Smooth muscle cell (in vitro differentiated cells): ENCODE results near the gene SLC16A1. TPM values are rescaled to one million over a fixed set of nuclear protein-coding genes. Genes with fewer than 3 reads are reported as not detected.
A peak's percentile ranks its signal among the peaks of the same experiment; 100 is the strongest.

ENCODE experiments used
- DNase-seq: peaks from one replicate; lab custom pipeline; 2025; ENCODE audit not compliant: unreplicated experiment; lab: John Stamatoyannopoulos, UW
- H2AFZ ChIP-seq: fragments of 200-600 bp; sonication (generic); 2 replicates; pipeline ENCODE4 v1.6.0; 2016; ENCODE audit warnings: antibody characterized with exemption, low read depth, mild to moderate bottlenecking
- H3F3A ChIP-seq: fragments of 200-600 bp; sonication (generic); 2 replicates; pipeline ENCODE4 v1.6.0; 2017; ENCODE audit warnings: antibody characterized with exemption, low read depth
- H3K27ac ChIP-seq: fragments of 200-600 bp; sonication (generic); 2 replicates; pipeline ENCODE4 v1.5.1; 2016; ENCODE audit warnings: low read depth, mild to moderate bottlenecking
- H3K27me3 ChIP-seq: fragments of 200-600 bp; sonication (generic); 2 replicates; pipeline ENCODE4 v1.6.1; 2016; ENCODE audit warnings: low read depth, mild to moderate bottlenecking
- H3K36me3 ChIP-seq: fragments of 200-600 bp; sonication (generic); 2 replicates; pipeline ENCODE4 v1.5.1; 2016; ENCODE audit warnings: low read depth
- H3K4me1 ChIP-seq: fragments of 200-600 bp; sonication (generic); 2 replicates; pipeline ENCODE4 v1.5.1; 2016; ENCODE audit warnings: low read depth
- H3K4me2 ChIP-seq: fragments of 200-600 bp; sonication (generic); 2 replicates; pipeline ENCODE4 v1.6.0; 2016; ENCODE audit warnings: mild to moderate bottlenecking
- H3K4me3 ChIP-seq: fragments of 200-600 bp; sonication (generic); 2 replicates; pipeline ENCODE4 v1.5.1; 2016; ENCODE audit warnings: mild to moderate bottlenecking
- H3K79me2 ChIP-seq: fragments of 200-600 bp; sonication (generic); 2 replicates; pipeline ENCODE4 v1.6.0; 2016; ENCODE audit warnings: low read depth, mild to moderate bottlenecking
- H3K9ac ChIP-seq: fragments of 200-600 bp; sonication (generic); 2 replicates; pipeline ENCODE4 v1.6.0; 2016; ENCODE audit warnings: low read depth
- H3K9me3 ChIP-seq: fragments of 200-600 bp; sonication (generic); replicated peaks from 2 replicates; pipeline ENCODE4 v1.5.1; 2016; ENCODE audit warnings: low read depth
- H4K20me1 ChIP-seq: fragments of 200-600 bp; sonication (generic); 2 replicates; pipeline ENCODE4 v1.6.0; 2016; ENCODE audit warnings: low read depth
- WGBS: methylation state at CpG from one replicate; pipeline ENCODE4 v1.1.7; 2016; ENCODE audit warnings: low lambda C conversion rate; 5-methylcytosine and 5-hydroxymethylcytosine counted together
- polyA plus RNA-seq: library from polyadenylated mRNA; unstranded; fragments of >200 nt; fragmentation: Nextera tagmentation; extraction: Ambion mirVana; gene quantifications from 2 replicates; pipeline ENCODE4 v1.2.1, GENCODE V29; 2016
- total RNA-seq: library from RNA; depleted of rRNA; stranded (reverse); fragments of >200 nt; gene quantifications from 2 replicates; pipeline ENCODE4 v1.2.3, GENCODE V29; 2014
- TF ChIP-seq, protein P1 (sequence below): fragments of 200-600 bp; sonication (generic); IDR thresholded peaks from 2 replicates; pipeline ENCODE4 v1.5.1; 2017; ENCODE audit warnings: borderline replicate concordance, mild to moderate bottlenecking, antibody characterized with exemption; ENCODE audit not compliant: insufficient read depth, poor library complexity, severe bottlenecking

The SLC16A1 gene
- total and polyA plus RNA-seq, 2 experiments from 2014 or later = 43.9 to 77.7 TPM

GRCh38 chr1:112905395-112906149, 50.4 kb downstream of the SLC16A1 start:
- no peak overlapping the region for H3K9ac ChIP-seq
- no peak overlapping the region for H2AFZ ChIP-seq
- peak overlapping the region; percentile 4 for H3K4me2 ChIP-seq

DNA sequence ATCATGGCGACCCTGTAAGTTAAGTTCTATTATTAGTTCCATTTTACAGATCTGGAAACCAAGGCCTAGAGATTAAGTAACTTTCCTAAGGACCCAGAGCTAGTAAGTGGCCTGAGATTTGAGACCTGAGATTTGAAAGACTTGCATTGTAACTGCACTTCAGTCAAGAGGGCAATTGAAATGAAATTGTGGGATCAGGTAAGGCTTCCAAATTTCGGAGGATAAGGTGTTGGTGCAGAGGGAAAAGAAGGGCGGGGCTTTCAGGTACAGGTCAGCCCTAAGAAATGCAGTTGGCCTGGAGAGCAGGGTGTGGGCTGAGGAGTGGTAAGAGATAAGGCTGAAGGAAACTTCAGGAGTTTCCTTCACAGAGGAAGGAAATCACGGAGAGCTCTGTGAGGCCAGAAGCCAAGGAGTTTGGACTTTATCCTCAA, 51.1 kb downstream of the SLC16A1 start:
- Histone ChIP-seq H3K27ac (peak overlapping the region; percentile 68), H3K9ac (no peak overlapping the region)
- TF ChIP-seq, protein P1, sequence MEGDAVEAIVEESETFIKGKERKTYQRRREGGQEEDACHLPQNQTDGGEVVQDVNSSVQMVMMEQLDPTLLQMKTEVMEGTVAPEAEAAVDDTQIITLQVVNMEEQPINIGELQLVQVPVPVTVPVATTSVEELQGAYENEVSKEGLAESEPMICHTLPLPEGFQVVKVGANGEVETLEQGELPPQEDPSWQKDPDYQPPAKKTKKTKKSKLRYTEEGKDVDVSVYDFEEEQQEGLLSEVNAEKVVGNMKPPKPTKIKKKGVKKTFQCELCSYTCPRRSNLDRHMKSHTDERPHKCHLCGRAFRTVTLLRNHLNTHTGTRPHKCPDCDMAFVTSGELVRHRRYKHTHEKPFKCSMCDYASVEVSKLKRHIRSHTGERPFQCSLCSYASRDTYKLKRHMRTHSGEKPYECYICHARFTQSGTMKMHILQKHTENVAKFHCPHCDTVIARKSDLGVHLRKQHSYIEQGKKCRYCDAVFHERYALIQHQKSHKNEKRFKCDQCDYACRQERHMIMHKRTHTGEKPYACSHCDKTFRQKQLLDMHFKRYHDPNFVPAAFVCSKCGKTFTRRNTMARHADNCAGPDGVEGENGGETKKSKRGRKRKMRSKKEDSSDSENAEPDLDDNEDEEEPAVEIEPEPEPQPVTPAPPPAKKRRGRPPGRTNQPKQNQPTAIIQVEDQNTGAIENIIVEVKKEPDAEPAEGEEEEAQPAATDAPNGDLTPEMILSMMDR = no peak

More at GRCh38 chr1:112905395-112906149, 50.4 kb downstream of the SLC16A1 start:
- Histone ChIP-seq H3K79me2 (no peaks in the 10 kb centered on the region), H3K27me3 (no peaks in the 10 kb centered on the region), H3K36me3 (no peaks in the 10 kb centered on the region), H3K4me3 (no peak overlapping the region), H3K27ac (peak overlapping the region; percentile 15), H3K4me1 (peaks cover 15% of the 10 kb centered on the region), H3F3A (peaks cover 28% of the 10 kb centered on the region), H3K9me3 (no peaks in the 10 kb centered on the region), H4K20me1 (no peaks in the 10 kb centered on the region)
- no peak for DNase-seq
- TF ChIP-seq, protein P1 = no peak
- WGBS = 69% methylated on average over 8 of the region's 8 CpGs

DNA sequence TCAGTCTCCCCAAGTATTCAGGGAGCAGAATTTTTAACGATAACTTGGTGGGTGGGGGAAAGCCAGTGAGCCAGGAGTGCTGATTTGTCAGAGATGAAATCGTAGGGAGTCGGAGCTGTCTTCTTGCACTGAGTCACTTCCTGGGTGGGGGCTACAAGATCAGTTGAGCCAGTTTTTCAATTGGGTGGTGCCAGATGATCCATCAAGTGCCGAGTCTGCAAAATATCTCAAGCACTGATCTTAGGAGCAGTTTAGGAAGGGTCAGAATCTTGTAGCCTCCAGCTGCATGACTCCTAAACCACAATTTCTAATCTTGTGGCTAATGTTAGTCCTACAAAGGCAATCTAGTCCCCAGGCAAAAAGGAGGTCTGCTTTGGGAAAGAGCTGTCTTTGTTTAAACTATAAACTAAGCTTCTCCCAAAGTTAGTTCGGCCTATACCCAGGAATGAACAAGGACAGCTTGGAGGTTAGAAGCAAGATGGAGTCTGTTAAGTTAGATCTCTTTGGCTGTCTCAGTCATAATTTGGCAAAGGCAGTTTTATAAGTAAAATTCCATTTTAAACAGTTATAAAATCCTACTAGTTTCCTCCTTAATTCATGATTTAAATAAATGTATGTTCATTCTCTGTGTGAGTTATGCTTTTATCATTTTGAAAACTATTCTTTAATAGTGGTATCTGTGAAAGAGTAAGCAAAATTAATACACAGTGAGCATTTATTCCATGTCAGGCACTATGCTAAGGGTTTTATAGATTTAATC, 51.7 kb downstream of the SLC16A1 start:
- no peak overlapping the region for H3K9ac ChIP-seq
- H4K20me1 ChIP-seq = no peaks in the 10 kb centered on the region
- H3K9me3 ChIP-seq = no peaks in the 10 kb centered on the region
- H3K27ac ChIP-seq = peak overlapping the region; percentile 68
- H3K4me1 ChIP-seq = peaks cover 15% of the 10 kb centered on the region
- 7% methylated on average over 5 of the region's 5 CpGs for WGBS
- DNase-seq = no peak
- no peaks in the 10 kb centered on the region for H3K36me3 ChIP-seq
- H3K4me2 ChIP-seq = peak overlapping the region; percentile 34
- H3F3A ChIP-seq = peaks cover 28% of the 10 kb centered on the region
- no peak overlapping the region for H2AFZ ChIP-seq
- no peaks in the 10 kb centered on the region for H3K79me2 ChIP-seq
- TF ChIP-seq, protein P1 = no peak
- no peak overlapping the region for H3K4me3 ChIP-seq
- H3K27me3 ChIP-seq = no peaks in the 10 kb centered on the region

More for the DNA sequence above, 51.1 kb downstream of the SLC16A1 start:
- Histone ChIP-seq H3K4me1 (peaks cover 15% of the 10 kb centered on the region), H3K4me2 (peak overlapping the region; percentile 4), H2AFZ (no peak overlapping the region), H3K9me3 (no peaks in the 10 kb centered on the region), H4K20me1 (no peaks in the 10 kb centered on the region), H3K36me3 (no peaks in the 10 kb centered on the region), H3F3A (peaks cover 28% of the 10 kb centered on the region), H3K27me3 (no peaks in the 10 kb centered on the region), H3K4me3 (no peak overlapping the region), H3K79me2 (no peaks in the 10 kb centered on the region)
- 67% methylated on average over 4 of the region's 4 CpGs for WGBS
- DNase-seq = no peak
